GM19240 (cell line): ENCODE data around the gene ZFR2.

Experiments
- DNase-seq: peaks from one replicate; pipeline ENCODE4 v3.0.0; 2011; ENCODE audit warnings: low spot score; ENCODE audit not compliant: insufficient read length

ZFR2 gene

DNA sequence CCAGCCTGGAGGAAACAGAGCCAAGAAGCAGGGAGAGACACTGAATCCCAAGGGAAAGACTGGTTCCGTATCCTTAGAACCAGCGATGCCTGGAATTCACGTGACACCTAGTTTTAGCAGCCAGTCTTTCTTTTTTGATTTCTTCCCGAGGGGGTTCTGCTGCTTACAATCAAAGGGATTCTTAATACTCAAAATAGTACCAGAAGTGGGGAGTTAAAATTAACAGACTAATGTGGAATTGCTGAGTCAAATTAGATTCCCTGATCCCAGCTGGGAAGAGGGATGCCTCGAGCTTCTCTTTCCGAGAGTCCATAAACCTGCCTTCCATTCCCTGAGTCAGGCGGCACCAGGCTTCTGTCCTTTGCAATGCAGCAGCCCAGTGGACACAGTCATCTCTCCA lies 77.9 kb downstream of the ZFR2 start:
- DNase-seq, result no peak

DNA sequence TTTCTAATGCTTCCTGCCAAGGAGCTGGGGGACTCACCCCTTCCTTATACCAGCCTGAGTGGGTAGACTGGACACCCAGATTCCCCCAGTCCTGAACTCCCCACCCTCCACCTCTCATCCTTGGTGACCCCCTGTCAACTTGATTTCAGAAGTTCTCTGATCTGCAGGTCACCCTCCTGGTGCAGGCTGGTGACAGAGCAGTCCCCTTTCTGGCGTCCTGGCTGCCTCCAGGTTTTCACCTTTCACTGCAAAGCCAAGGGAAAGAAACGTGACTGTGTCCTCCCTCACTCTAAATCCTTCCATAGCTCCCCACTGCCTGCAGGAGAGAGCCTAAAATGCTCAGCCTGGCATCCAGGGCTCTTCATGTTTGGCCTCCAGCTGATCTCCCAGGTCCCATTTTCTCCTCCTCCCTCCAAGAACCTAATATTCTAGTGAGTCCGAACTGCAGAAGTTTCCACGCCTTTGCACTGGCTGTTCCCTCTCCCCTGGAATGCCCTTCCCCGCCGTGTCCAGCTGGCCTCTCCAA lies 78.6 kb downstream of the ZFR2 start:
- DNase-seq, result no peak

DNA sequence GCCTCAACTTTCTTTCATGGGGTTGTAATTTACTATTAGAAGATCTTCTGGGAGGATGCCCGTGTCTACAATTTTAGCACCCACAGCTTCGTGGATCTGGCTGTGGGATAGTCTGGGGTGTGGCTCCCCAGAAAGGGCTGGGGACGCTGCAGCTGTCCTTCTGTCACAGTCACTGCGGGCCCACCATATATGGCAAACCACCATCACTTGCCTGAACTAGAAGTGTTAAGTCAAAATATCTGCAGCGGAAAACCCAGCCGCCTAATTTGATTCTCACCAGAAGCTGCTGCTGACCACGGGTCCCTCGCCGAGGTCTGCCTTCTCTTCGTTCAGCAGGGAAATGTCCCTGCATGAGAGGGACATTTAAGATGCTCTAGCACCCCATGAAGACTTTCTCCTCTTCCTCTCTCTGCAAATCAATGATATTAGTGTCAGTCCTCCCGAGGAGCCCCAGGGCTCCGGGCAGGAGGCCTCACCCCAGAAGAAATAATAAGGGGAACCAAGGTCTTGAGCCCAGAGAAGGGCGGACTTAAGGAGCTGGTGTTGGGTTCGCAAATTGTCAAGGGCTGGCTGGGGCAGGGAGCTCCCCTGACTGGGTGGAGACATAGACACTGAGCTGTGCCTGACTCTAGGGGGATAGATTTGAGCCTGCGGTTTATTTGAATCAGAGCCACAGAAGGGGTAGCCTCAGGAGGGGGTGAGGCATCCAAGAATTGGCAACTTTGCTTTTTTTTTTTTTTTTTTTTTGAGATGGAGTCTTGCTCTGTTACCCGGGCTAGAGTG lies 79.7 kb downstream of the ZFR2 start:
- no peak for DNase-seq

DNA sequence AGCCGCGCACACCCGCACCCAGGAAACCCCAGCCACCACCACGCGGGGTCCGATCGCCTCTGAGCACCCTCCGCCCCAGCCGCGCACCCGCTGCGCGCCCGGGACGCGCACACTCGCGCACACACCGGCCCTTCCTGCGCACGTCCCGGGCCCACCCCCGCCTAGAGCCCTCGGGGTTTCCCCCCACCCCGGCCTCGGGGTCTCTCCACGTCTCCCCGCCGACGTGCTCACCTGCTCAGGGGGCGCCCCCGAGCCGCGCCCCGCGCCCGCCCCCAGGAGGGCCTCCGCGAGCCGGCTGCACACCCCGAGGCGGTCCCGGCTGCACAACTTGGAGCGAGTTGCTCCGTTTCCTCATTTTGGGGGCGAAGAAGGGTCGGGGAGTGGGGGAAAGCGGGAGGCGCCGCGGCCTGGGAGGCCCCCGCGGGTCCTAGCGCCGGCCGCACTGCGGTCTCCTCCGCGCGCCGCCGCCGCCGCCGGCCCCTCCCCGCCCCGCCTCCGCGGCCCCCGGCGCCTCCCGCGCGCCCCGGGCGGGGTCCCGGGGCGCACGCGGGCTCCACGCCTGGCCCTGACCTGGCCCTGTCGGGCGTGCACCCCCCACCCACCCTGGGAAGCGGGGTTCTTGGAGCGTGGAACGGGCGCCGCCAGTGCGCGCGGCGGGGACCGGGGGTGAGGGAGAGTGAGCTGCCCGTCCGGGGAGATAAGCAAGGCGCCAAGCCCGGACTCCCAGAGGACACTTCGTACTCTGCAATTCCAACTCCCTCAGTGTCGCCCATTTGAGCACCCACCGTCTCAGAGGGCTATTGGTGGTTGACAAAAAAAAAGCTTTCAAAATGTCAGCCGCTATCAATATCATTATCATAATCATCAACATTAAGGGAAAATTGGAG lies 82.7 kb downstream of the ZFR2 start, which contains the start of gene MATK:
Gene MATK (minus strand): TSS at position 444 of the 887 bp plus-strand sequence. CDS start 1,246 bp downstream, outside the sequence.
- no peak for DNase-seq

DNA sequence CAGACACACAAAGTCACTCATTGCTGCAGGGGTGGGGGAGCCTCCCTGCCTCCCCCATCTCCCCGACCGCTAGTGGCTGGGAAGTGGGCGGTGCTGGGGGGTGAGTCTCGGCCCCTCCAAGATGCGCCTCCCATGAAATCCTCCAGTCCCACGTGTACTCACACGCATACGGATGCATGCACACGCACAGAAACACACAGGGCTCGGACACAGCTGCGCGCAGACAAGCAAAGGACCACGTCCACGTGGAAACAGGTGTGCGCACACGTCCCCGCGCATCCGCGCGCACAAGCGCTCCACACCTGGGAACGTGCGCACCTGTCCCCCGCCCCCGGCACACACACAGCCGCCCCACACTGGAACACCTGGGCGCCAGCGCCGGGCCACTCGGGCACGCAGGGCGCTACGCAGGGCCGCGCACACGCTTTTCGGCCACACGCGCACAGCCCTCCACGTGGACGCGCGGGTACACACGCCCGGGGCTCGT lies 83.3 kb downstream of the ZFR2 start:
- DNase-seq, result no peak

DNA sequence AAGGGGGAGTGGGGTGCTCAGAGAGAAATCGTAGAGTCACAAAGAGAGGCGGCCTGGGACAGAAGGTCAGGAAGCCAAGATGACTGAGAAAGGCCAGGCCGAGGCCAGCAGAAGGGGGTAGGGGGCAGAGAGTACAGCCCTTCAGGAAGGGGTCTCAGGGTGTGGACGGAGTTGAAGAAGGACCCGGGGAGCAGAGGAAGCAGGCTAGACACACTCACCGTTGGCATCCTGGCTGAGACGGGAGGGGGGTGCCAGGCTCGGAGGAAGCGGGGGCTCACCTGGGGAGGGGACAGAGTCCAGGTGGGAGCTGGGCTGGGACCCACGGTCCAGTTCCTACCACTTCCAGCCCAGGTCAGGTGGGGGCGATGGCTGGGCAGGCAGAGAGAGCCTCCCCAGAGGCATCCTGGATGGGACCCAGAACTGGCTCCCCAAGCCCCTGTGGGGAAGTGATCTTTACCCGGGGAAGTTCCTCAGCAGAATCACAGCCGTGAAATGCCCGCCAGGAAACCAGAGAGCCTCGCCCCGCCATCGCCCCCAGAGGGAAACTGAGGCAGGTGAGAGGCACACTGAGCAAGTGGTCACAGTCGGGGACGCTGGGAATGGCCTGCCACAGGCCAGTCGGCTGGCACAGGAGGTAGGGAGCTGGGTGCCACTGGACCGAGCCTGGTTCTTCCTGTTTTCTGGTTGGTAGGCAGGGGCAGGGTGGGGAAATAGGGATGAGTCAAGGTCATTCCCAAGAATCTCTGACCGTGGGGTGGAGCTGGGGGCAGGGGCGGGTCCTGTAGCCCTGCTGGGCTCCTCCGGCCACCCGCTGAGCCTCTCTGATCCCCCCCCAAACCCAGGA lies 84.0 kb downstream of the ZFR2 start:
- DNase-seq, result no peak

DNA sequence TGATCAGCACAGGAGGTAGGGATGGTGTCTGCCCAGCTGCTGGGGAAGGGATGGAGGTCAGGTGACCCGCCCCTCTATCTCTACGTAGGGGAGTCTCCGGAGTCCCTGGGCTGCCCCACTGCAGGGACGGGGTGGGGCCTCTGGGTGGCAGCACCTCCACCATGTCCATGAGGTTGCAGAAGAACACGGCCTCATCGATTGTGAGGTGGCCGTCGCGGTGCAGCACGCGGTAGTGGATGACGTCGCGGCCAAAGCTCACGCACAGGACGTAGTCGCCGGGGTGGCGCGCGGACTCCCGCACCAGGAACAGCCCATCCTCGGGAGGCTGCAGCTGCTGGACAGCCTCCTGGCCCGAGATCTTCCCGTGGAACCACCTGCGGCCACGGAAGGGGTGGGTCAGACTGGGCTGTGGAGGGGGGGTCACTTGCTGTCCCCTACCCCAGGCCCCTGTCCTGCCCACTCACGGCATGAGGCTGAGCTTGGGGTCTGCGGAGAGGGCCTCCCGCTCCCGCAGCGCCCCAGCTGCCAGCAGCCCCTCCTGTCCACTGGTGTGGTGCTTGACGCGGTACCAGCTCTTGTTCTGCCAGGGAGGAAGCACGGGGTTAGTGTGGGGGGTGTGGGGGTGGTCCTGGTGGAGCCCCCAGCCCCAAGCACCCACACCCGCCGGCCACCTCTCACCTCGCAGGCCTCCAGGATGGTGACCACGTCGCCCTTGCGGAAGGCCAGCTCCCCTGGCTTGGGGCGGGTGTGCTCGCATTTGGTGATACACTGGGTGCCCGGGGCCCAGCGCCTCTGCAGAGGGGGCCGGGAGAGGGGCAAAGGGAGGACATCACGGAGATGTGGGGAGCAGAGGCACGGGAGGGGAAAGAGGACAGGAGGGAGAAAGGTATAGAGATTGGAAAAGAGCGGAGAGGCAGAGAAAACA lies 84.9 kb downstream of the ZFR2 start:
- DNase-seq, result no peak

DNA sequence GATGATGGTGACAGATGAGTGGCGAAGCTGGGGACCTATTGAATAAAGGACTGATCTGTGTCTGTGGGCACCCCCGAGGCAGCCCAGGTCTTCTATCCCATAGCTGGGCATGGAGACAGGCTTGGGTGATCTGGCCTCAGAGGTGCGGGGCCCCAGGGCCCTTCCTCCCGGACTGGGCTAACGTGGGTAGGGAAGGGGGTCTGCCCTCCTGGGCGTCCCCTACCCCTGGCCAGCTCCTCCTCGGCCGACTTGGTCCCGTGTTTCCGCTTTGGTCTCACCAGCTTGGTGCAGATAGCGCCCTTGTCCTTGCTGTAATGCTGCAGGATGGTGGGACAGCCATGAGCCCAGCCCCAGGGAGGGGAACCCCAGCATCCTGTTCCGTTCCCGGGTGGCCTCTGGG lies 85.9 kb downstream of the ZFR2 start:
- no peak for DNase-seq

DNA sequence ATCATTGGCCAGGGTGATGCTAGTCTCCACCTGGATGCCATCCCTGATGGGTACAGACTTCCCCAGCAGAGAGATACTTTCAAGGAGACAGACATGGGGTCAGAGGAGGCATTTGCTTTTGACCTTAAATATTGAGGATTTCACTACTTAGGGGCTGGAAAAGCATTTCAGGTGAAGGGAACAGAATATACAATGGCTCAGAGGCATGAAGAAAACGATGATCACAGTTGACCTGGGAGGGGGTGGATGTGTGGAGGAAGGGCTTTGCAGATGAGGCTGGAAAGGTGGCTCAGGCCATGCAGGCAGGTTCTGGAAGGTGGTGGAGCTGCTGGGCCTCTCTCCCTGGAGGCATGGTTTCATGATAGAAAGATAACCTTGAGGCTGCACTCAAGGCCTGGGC lies 86.5 kb downstream of the ZFR2 start:
- no peak for DNase-seq

DNA sequence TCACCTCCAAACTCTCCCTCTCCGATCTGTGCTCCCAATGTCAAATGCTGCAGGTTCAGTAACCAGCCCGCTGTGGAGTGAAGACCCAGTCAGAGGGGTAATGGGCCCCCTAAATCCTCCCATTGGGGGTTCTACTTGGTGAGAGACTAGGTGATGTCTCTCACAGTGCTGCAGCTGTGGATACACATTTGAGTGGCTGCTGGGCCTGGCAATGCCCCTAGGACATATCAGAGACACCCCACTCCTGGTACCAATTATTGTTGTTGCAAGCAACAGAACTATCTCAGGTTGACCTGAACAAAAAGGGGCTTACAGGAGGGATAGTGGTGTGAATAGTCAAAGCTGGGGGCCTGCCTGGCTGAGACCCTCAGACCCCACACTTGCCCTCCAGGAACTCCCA lies 87.2 kb downstream of the ZFR2 start:
- DNase-seq, result no peak

DNA sequence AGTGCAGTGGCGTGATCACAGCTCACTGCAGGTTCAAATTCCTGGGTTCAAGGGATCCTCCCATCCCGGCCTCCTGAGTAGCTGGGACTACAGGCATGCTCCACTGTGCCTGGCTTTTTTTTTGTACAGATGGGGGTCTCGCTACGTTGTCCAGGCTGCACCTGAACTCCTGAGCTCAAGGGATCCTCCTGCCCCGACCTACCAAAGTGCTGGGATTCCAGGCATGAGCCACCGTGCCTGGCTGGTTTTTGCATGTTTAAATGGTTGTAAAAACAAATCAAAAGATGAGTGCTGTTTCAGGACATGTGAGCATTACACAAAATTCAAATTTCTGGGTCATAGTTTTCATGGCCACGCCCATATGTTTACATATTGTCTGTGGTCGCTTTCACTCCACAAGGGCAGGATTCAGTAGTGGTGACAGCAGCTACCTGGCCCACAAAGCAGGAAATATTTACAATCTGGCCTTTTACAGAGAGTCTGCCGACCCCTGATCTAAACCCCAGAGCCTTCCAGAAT lies 88.0 kb downstream of the ZFR2 start:
- no peak for DNase-seq

DNA sequence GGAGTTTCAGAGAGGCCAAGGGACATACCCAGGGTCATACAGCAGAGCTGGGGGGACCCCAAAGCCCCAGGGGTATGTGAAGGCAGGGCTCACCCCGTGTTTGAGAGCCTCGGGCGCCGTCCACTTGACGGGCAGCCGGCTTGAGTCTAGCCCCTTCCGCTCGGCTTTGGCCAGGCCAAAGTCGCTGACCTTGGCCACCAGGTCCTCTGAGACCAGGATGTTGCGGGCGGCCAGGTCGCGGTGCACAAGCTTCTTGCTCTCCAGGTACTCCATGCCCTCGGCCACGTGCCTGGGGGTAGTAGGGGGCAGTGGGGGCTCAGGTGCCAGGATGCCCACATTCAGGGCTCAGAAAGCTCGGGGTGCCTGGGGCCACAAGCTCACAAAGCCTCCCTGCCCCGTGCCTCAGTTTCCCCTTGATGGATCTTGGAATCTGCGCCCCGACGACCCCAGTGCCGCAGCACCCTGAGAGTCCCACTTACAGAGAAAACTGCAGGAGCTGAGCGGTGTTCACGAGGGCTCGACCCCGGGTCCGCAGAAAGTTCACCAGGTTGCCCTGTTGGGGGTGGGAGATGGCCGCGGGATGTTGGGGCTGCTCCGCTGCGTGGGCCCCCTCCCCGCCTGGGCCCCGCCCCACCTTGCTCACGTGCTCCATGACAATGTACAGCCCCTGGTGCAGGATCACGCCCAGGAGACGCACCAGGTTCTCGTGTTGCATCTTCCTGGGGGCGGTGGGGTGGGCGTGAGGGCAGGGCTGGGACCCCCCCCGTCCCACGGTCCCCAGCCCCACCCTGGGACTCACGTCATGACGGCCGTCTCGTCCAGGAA lies 89.7 kb downstream of the ZFR2 start:
- no peak for DNase-seq

DNA sequence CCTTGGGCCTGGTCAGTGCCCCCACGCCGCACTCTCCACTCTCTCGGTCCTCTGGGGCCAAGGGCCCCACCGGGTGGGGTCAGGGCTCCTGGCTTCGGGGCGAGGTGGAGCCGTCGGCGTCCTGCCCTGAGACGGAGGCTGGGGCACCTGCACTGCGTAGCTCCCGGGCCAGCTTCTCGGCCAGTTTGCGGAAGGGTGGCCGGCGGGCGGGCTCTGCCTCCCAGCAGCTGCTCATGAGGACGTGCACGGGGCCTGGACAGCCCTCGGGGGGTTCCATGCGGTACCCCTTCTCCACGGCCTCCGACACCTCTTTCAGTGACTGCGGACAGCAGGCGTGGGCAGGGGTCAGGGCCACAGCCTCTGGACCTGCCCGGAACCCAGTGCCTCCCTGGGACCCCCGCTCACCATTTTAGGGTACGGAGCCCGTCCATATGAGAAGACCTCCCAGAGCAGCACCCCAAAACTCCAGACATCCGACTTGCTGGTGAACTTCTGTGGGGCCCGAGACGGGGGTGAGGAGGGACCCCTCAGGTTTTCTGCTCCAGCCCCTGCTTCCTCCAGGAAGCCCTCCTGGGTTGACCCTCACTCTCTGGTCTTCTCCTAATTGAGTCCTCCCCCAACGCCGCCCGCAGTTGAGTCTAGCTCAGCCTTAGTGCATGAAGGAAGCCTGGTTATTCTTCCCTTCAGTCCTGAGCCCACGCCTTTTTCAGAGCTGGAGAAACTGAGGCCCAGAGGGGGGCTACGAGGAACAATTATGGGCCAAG lies 90.6 kb downstream of the ZFR2 start:
- no peak for DNase-seq

DNA sequence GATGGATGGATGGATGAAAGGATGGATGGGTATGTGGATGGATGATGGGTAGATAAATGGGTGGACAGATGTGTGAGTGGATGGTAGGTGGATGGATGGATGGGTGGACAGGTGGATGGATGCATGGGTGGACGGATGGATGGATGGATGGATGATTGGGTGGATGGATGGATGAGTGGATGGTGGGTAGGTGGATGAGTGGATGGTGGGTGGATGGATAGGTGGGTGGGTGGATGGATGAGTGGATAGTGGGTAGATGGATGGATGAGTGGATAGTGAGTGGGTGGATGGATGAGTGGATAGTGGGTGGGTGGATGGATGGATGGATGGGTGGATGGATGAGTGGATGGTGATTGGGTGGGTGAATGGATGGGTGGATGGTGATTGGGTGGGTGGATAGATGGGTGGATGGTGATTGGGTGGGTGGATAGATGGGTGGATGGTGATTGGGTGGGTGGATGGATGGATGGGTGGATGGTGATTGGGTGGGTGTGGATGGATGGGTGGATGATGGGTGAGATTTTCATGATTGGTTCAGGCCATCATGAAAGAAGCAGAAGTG lies 92.3 kb downstream of the ZFR2 start:
- no peak for DNase-seq

DNA sequence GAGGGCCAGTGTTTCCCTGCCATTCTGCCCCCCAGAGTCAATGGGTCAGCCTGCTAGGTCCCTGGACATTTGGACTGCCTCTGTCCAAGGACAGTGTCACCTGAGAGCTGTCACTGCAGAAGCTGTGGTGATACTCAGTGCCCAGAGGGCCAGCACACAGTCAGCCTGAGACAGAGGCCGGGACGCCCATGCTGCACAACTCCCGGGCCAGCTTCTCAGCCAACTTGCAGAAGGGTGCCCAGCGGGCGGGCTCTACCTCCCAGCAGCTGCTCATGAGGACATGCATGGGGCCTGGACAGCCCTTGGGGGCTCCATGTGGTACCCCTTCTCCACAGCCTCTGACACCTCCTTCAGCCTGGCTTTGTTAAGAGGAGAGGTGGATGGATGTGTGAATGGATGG lies 93.0 kb downstream of the ZFR2 start:
- no peak for DNase-seq

DNA sequence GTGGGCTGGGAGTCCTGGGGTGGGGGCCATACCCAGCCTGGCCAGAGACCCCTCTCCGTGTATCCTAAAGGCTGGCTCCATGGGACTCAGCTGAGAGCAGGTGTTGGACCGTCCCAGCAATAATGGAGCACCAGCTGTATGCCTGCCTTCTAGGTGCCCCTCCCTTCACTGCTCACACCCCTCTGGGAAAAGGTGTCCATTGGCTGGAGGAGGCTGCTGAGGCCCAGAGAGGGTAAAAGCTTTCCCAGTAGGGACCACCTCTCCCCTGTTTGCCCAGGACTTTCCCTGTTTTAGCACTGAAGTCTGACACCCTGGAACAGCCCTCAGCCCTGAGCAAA lies 93.5 kb downstream of the ZFR2 start:
- no peak for DNase-seq

DNA sequence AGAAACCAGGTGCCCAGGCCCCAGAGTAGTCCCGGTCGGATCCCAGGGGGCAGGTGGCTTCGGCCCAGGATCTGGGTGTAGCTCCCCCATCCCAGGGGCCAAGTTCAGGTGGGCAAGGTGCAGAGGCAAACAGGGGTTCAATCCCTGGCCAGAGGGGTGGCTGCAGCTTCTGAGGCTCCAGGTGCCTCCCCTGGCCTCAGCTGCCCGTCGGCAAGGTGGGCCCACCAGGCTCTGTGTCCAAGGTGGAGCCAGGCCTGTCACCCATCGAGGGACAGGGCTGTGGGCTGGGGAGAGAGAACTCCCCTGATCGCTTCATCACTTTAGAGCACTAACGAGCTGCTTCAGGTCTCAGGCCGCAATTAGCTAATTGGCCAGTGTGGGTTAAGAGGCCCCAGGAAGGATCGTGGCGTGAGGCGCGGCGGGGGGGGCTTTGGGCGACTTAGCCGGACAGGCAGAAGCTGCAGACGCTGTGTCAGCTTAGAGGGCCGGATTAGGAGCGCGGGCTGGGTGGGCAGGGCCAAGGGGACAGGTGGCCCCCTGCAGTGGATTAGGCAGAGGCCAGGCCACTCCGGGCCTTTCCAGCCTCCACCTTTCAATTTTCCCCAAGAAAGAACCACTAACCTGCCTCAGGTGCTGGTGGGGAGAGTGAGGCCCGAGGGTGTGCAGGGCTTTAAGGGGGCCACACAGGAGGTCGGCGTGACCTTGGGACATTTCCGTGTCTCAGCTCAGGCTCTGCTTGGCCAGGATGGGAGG lies 94.0 kb downstream of the ZFR2 start:
- no peak for DNase-seq
